Skeletal muscle satellite cell (primary cell): ENCODE data around the gene PEX14. TPM values are rescaled to one million over a fixed set of nuclear protein-coding genes. Genes with fewer than 3 reads are reported as not detected.
"Not testable (repeated sequence)": the region's sequence is repeated elsewhere in the genome, so short reads cannot be mapped to it uniquely, and the experiment has no call there.

Experiments used
- H3K27me3 ChIP-seq: 2 replicates; pipeline ENCODE4 v1.7.0; 2013; ENCODE audit warnings: low read length; ENCODE audit not compliant: control insufficient read depth, insufficient read depth
- H3K36me3 ChIP-seq: 2 replicates; pipeline ENCODE4 v1.7.0; 2013; ENCODE audit warnings: mild to moderate bottlenecking, control low read depth, low read length; ENCODE audit not compliant: insufficient read depth
- H3K4me1 ChIP-seq: 2 replicates; pipeline ENCODE4 v1.7.0; 2013; ENCODE audit warnings: low read length; ENCODE audit not compliant: control insufficient read depth, insufficient read depth
- H3K4me2 ChIP-seq: 2 replicates; pipeline ENCODE4 v1.7.0; 2013; ENCODE audit warnings: mild to moderate bottlenecking, low read length
- H3K4me3 ChIP-seq: 2 replicates; pipeline ENCODE4 v1.7.0; 2013; ENCODE audit warnings: low read length
- H3K9ac ChIP-seq: 2 replicates; pipeline ENCODE4 v1.7.0; 2013; ENCODE audit warnings: mild to moderate bottlenecking, low read depth, low read length, moderate library complexity
- H3K9me3 ChIP-seq: replicated peaks from 2 replicates; pipeline ENCODE4 v1.7.0; 2013; ENCODE audit warnings: mild to moderate bottlenecking, control low read depth, low read length
- total RNA-seq: library from RNA; depleted of rRNA; stranded (reverse); fragments of >200 nt; gene quantifications from 2 replicates; pipeline ENCODE4 v1.2.3, GENCODE V29; 2012; rRNA removed

PEX14 gene
- 14.7 and 16.2 TPM in 2 replicates for total RNA-seq

DNA sequence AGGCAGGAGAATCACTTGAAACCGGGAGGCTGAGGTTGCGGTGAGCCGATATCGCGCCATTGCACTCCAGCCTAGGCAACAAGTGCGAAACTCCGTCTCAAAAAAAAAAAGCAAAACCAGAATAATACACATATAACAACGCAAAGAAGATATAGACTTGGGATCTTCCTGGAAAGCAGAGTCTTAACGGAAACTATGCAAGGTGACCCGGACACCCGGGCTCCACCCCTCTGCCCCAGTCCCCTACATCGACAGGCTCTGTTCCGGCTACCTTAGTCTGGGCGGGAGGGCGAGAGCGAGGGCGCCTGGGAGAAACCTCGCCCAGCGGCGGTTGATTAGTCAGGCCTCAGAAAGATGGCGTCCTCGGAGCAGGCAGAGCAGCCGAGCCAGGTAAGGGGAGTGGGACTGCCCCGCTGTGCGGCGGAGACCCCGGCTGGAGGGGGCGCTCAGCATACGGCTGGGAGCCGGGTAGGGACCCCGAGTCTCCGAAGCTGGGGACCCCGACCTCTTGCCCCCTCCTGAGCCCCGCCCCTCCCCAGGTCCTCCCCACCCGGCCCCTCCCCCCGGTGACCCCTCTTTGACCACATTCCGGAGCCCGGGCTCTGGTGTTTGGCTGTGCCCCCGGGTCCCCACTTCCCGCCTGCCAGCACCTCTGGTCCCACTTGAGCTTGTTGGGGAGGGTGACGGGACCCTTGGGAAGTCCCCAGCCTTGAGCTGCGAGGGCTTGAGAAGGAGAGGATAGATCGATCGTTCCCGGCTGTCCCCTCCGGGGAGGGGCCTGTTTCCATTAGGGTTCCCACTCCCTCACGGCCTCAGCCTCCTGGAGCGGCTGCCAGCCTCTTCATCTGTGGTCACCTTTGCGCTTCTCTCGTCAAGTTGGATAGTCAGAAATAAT, at the start of gene PEX14:
Gene PEX14 (plus strand): TSS at position 338 of the 895 bp plus-strand sequence. CDS start 17 bp downstream, at position 355.
- Histone ChIP-seq H3K4me1 (peaks cover 18% of the 10 kb centered on the region), H3K27me3 (no peaks in the 10 kb centered on the region), H3K36me3 (no peaks in the 10 kb centered on the region), H3K9me3 (no peaks in the 10 kb centered on the region), H3K9ac (peak within 1 kb of the TSS; percentile 83), H3K4me3 (peak within 1 kb of the TSS; percentile 97), H3K4me2 (peak within 1 kb of the TSS; percentile 91)

DNA sequence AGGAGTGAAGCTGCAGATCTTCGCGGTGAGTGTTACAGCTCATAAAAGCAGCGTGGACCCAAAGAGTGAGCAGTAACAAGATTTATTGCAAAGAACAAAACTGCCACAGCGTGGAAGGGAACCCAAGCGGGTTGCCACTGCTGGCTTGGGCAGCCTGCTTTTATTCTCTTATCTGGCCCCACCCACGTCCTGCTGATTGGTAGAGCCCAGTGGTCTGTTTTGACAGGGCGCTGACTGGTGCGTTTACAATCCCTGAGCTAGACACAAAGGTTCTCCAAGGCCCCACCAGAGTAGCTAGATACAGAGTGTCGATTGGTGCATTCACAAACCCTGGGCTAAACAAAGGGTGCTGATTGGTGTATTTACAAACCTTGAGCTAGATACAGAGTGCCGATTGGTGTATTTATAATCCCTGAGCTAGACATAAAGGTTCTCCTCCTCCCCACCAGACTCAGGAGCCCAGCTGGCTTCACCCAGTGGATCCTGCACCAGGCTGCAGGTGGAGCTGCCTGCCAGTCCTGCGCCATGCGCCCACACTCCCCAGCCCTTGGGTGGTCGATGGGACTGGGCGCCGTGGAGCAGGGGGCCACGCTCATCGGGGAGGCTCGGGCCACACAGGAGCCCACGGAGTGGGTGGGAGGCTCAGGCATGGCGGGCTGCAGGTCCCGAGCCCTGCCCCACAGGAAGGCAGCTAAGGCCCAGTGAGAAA, 48.8 kb upstream of the PEX14 start:
- H3K36me3 ChIP-seq = peaks cover 10% of the 10 kb centered on the region
- not testable (repeated sequence) for H3K9ac ChIP-seq, H3K27me3 ChIP-seq, H3K4me1 ChIP-seq, H3K9me3 ChIP-seq, H3K4me2 ChIP-seq, H3K4me3 ChIP-seq

GRCh38 chr1:10426535-10426848, 48.3 kb upstream of the PEX14 start:
- H3K4me1 ChIP-seq = peaks cover 15% of the 10 kb centered on the region
- H3K9ac ChIP-seq, H3K4me3 ChIP-seq, H3K36me3 ChIP-seq, H3K27me3 ChIP-seq, H3K9me3 ChIP-seq, H3K4me2 ChIP-seq: not testable (repeated sequence)

DNA sequence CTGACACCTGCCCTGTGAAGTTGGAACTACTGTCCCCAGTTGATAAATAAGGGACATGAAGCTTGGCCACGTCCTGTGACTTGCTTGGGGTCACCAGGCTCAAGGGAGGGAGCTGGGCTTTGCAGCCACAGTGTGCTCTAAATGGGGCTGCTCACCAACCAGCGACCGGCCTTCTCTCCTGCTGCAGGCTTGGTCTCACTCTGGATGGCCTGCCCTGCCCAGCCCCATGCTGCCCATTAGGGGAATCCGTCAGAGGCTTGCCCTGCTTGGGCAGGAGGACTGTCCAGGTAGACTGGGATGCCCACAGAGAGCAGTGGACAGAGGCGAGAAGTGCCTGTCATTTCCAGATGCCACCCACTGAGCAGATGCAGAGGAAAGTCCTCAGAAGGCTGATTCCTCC, 45.8 kb upstream of the PEX14 start:
- Histone ChIP-seq H3K4me1 (peaks cover 12% of the 10 kb centered on the region), H3K9ac (no peak overlapping the region), H3K4me3 (no peak overlapping the region), H3K4me2 (no peak overlapping the region), H3K36me3 (no peaks in the 10 kb centered on the region), H3K27me3 (no peaks in the 10 kb centered on the region), H3K9me3 (no peaks in the 10 kb centered on the region)

GRCh38 chr1:10429868-10430215, 44.9 kb upstream of the PEX14 start:
- H3K4me3 ChIP-seq = peak overlapping the region; percentile 94
- no peaks in the 10 kb centered on the region for H3K36me3 ChIP-seq
- no peaks in the 10 kb centered on the region for H3K9me3 ChIP-seq
- peak overlapping the region; percentile 93 for H3K4me2 ChIP-seq
- peak overlapping the region; percentile 93 for H3K9ac ChIP-seq
- H3K27me3 ChIP-seq = no peaks in the 10 kb centered on the region
- peaks cover 12% of the 10 kb centered on the region for H3K4me1 ChIP-seq

GRCh38 chr1:10430216-10431069, 44.3 kb upstream of the PEX14 start, which contains the start of gene CENPS:
TSS of gene CENPS (plus strand) at chr1:10430433. CDS start at chr1:10430518, 85 bp downstream.
- Histone ChIP-seq H3K36me3 (no peaks in the 10 kb centered on the region), H3K4me1 (peaks cover 12% of the 10 kb centered on the region), H3K4me3 (peak within 1 kb of the TSS; percentile 94), H3K4me2 (peak within 1 kb of the TSS; percentile 93), H3K9me3 (no peaks in the 10 kb centered on the region), H3K27me3 (no peaks in the 10 kb centered on the region), H3K9ac (peak within 1 kb of the TSS; percentile 93)

DNA sequence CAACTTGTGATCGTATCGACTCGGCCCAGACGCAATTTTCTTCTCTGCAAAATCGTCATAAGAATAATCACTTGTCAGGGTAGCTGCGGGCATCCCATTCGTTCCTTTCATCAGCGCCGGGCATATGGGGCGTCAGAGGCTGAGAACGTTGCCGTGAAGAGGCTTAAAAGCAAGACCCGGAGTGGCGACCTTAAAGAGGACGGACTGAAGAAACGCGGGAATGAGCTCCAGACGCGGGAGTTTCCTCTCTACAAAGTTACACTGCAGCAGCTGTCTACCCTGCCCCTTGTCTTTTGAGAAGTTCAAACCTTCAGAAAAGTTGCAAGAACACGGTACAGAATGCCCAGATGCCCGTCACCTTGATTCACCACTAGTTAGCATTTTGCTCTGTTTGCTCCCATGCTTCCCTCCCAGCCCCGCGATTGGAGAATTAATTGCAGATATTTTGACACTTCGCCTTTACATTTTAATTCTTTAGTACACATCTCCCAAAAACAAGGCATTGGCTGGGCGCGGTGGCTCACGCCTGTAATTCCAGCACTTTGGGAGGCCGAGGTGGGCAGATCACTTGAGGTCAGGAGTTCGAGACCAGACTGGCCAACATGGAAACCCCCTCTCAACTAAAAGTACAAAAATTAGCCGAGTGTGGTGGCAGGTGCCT, 43.5 kb upstream of the PEX14 start:
- Histone ChIP-seq H3K4me3 (peak overlapping the region; percentile 94), H3K4me1 (peaks cover 12% of the 10 kb centered on the region), H3K9me3 (no peaks in the 10 kb centered on the region), H3K27me3 (no peaks in the 10 kb centered on the region), H3K36me3 (no peaks in the 10 kb centered on the region), H3K9ac (peak overlapping the region; percentile 93), H3K4me2 (peak overlapping the region; percentile 93)

DNA sequence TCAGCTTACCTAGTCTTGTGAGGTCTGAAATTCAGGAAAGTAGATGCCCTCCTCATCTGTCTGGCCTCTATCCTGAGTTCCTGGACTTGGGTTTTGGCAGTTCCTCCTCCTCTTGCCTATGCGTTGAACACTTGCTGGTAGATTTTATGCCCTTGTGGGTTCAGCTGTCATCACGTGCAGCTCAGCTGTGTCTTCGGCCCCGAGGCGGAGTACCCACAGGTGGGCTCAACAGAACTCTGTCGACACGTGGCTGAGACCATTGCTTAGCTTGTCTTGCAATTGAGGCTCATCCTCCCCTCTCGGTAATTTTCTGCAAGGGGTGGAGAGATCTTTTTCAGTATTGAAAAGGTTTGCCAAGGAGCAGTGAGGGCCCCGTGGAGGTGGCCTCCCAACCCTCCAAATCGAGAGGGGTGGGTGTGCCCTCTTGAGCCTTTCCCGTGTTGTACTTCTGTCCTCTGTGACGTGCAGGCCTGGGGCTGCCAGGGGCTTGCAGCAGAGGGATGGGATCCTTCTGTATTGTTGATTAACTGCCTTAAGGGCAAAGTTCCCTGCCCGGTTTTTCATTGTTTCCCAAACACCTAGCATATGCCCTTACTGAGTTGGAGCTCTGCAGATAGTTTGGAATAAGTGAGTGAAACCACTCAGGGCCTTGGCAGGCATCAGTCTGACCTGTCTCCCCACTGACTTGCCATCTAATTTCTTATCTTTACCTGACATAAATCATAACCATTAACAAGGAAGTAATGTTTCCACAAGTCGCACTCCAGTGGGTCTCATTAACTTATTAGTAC, 41.6 kb upstream of the PEX14 start:
- no peak overlapping the region for H3K9ac ChIP-seq
- no peak overlapping the region for H3K4me3 ChIP-seq
- no peaks in the 10 kb centered on the region for H3K36me3 ChIP-seq
- H3K4me1 ChIP-seq = peaks cover 12% of the 10 kb centered on the region
- no peak overlapping the region for H3K4me2 ChIP-seq
- H3K9me3 ChIP-seq = no peaks in the 10 kb centered on the region
- H3K27me3 ChIP-seq = no peaks in the 10 kb centered on the region

DNA sequence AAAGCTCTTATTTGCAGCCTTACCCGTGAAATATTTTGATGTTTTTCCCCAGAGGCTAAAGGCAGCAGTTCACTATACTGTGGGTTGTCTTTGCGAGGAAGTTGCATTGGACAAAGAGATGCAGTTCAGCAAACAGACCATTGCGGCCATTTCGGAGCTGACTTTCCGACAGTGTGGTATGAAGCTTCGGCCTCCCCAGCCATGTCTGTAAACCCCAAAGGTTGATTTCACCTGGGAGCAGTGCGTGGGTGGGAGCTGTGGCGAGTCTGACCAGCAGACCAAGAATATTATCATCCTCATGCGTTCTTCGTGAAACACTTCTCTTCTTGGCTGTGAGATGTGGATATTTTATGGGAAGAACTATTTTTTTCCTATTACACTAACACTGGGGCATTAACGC, 41.0 kb upstream of the PEX14 start:
- Histone ChIP-seq H3K9me3 (no peaks in the 10 kb centered on the region), H3K9ac (no peak overlapping the region), H3K4me1 (peaks cover 12% of the 10 kb centered on the region), H3K36me3 (no peaks in the 10 kb centered on the region), H3K4me3 (no peak overlapping the region), H3K27me3 (no peaks in the 10 kb centered on the region), H3K4me2 (no peak overlapping the region)

GRCh38 chr1:10434590-10434989, 40.2 kb upstream of the PEX14 start:
- H3K27me3 ChIP-seq = no peaks in the 10 kb centered on the region
- no peak overlapping the region for H3K4me2 ChIP-seq
- H3K4me3 ChIP-seq = no peak overlapping the region
- H3K9ac ChIP-seq = no peak overlapping the region
- no peaks in the 10 kb centered on the region for H3K36me3 ChIP-seq
- H3K4me1 ChIP-seq = peaks cover 11% of the 10 kb centered on the region
- H3K9me3 ChIP-seq = no peaks in the 10 kb centered on the region
